HepG2 (cell line): ENCODE data around the gene BBLN. TPM values are rescaled to one million over a fixed set of nuclear protein-coding genes. Genes with fewer than 3 reads are reported as not detected.

Experiments used
- ATAD3A ChIP-seq: sonication (generic); formaldehyde crosslinking; IDR thresholded peaks from 2 replicates; pipeline ENCODE4 v1.4.0; 2020; ENCODE audit warnings: missing genetic modification reagents
- ATM ChIP-seq: fragments of 450-650 bp; IDR thresholded peaks from 2 replicates; pipeline ENCODE4 v1.7.1; 2017; ENCODE audit warnings: mild to moderate bottlenecking, borderline replicate concordance
- ATRX ChIP-seq: sonication (generic); formaldehyde crosslinking; IDR thresholded peaks from 2 replicates; pipeline ENCODE4 v1.4.0; 2020; ENCODE audit warnings: missing genetic modification reagents, borderline replicate concordance
- CBX1 ChIP-seq: IDR thresholded peaks from one replicate; pipeline ENCODE4 v1.6.1; 2016; ENCODE audit warnings: antibody characterized with exemption, low read depth
- KLF13 ChIP-seq: sonication (generic); formaldehyde crosslinking; IDR thresholded peaks from 2 replicates; pipeline ENCODE4 v1.4.0; 2020; ENCODE audit warnings: mild to moderate bottlenecking, missing genetic modification reagents
- NONO ChIP-seq, 2 experiments: fragments of 450-650 bp in 1 of 2; sonication (generic) in 1 of 2; formaldehyde crosslinking in 1 of 2; IDR thresholded peaks in 1 of 2; conservative IDR thresholded peaks in 1 of 2; 2 replicates each; pipeline versions ENCODE4 v1.6.1 to v1.8.0; 2017 to 2022; ENCODE audit warnings: mild to moderate bottlenecking in 1 of 2, missing genetic modification reagents in 1 of 2, moderate library complexity in 1 of 2
- PITX1 ChIP-seq: sonication (generic); formaldehyde crosslinking; IDR thresholded peaks from 2 replicates; pipeline ENCODE4 v1.5.1; 2020; ENCODE audit warnings: mild to moderate bottlenecking, missing genetic modification reagents
- RXRA ChIP-seq: sonication (generic); formaldehyde crosslinking; IDR thresholded peaks from 2 replicates; pipeline ENCODE4 v1.5.1; 2020; ENCODE audit warnings: missing genetic modification reagents
- TOPORS ChIP-seq: sonication (generic); formaldehyde crosslinking; IDR thresholded peaks from 2 replicates; pipeline ENCODE4 v1.8.0; 2023; ENCODE audit warnings: mild to moderate bottlenecking, missing genetic modification reagents
- ZFP62 ChIP-seq: sonication (generic); formaldehyde crosslinking; IDR thresholded peaks from 2 replicates; pipeline ENCODE4 v1.4.0; 2020; ENCODE audit warnings: missing genetic modification reagents
- ZFP90 ChIP-seq: sonication (generic); formaldehyde crosslinking; IDR thresholded peaks from 2 replicates; pipeline ENCODE4 v1.8.0; 2022; ENCODE audit warnings: missing genetic modification reagents, mild to moderate bottlenecking, inconsistent platforms, borderline replicate concordance
- ZNF232 ChIP-seq: sonication (generic); formaldehyde crosslinking; IDR thresholded peaks from 2 replicates; pipeline ENCODE4 v1.4.0; 2020; ENCODE audit warnings: missing genetic modification reagents, borderline replicate concordance
- ZNF460 ChIP-seq: sonication (generic); formaldehyde crosslinking; IDR thresholded peaks from 2 replicates; pipeline ENCODE4 v1.5.1; 2020; ENCODE audit warnings: missing genetic modification reagents, mild to moderate bottlenecking, borderline replicate concordance
- ZSCAN12 ChIP-seq: sonication (generic); formaldehyde crosslinking; IDR thresholded peaks from 2 replicates; pipeline ENCODE4 v1.9.0; 2021; ENCODE audit warnings: mild to moderate bottlenecking, missing genetic modification reagents
- ZSCAN25 ChIP-seq: sonication (generic); formaldehyde crosslinking; IDR thresholded peaks from 2 replicates; pipeline ENCODE4 v1.8.0; 2022; ENCODE audit warnings: mild to moderate bottlenecking, missing genetic modification reagents
- polyA plus RNA-seq, 8 experiments: library from polyadenylated mRNA; depleted of rRNA in 3 of 8; stranded (reverse) in 7 of 8; unstranded in 1 of 8; fragments of >200 nt; fragmentation: Illumina TruSeq in 4 of 8; extraction: Trizol in 4 of 8; gene quantifications; 2 replicates each; pipeline versions ENCODE4 v1.2.1 to v1.2.3, GENCODE V29; 2011 to 2016; ENCODE audit warnings: low read depth in 4 of 8, missing spikeins in 1 of 8, mixed read lengths in 1 of 8; ENCODE audit not compliant: insufficient read depth in 1 of 8
- total RNA-seq, 5 experiments: library from RNA; depleted of rRNA; stranded (reverse); fragments of >200 nt; fragmentation: Illumina TruSeq; extraction: Trizol; gene quantifications; 2 replicates each; pipeline ENCODE4 v1.2.3, GENCODE V29; 2016; ENCODE audit warnings: low read depth in 1 of 5
- TF ChIP-seq, protein P1 (sequence below): sonication (generic); formaldehyde crosslinking; IDR thresholded peaks from 2 replicates; pipeline ENCODE4 v1.9.0; 2021; ENCODE audit warnings: mild to moderate bottlenecking, missing genetic modification reagents
- TF ChIP-seq, protein P2 (sequence below): sonication (generic); formaldehyde crosslinking; IDR thresholded peaks from 2 replicates; pipeline ENCODE4 v1.4.0; 2020; ENCODE audit warnings: mild to moderate bottlenecking, missing genetic modification reagents

Gene BBLN
- total and polyA plus RNA-seq, 2 of the 13 experiments (the other 11 are each of a cell fraction or from before 2014, with no cell fraction given), result 27.6 to 33.1 TPM

DNA sequence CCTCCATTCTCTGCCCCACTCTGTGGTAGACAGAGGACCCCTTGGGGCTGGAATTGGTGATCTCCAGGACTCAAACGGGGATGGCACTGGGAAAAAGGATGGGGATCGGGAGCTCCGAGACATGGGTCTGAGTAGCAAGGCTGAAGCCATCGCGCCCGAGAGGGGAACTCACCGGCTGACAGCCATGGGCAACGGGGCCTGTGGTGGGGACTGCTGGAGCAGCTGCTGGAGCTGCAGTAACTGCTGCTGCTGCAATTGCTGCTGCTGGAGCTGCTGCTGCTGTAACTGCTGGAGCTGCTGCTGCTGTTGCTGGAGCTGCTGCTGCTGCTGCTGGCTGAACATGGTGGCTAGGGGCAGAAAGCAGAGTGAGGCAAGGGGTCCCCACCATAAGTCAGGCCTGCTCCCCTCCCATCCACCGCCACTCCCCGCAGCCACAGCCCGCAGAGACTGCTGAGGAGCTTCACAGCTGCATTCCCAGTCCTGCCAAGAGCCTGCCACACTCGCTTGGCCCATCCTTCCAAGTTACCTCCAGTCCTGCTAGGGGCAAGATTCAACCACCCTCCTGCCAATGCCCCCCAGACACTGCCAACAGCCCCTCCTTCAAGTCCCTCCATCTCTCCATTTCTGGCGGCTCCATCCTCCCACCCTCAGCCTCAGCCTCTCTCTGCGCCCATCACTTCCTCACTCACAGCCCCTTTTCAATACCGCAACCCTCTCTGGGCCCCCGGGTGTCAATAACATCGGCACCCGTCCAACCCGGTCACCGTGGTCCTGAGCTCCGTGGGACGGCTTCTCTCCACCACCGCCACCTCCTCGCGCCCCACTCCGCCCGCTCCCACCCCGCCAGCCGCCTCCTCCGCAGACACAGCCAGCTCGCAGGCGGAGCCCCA, 30.7 kb downstream of the BBLN start (continued):
- TF ChIP-seq, protein P1, sequence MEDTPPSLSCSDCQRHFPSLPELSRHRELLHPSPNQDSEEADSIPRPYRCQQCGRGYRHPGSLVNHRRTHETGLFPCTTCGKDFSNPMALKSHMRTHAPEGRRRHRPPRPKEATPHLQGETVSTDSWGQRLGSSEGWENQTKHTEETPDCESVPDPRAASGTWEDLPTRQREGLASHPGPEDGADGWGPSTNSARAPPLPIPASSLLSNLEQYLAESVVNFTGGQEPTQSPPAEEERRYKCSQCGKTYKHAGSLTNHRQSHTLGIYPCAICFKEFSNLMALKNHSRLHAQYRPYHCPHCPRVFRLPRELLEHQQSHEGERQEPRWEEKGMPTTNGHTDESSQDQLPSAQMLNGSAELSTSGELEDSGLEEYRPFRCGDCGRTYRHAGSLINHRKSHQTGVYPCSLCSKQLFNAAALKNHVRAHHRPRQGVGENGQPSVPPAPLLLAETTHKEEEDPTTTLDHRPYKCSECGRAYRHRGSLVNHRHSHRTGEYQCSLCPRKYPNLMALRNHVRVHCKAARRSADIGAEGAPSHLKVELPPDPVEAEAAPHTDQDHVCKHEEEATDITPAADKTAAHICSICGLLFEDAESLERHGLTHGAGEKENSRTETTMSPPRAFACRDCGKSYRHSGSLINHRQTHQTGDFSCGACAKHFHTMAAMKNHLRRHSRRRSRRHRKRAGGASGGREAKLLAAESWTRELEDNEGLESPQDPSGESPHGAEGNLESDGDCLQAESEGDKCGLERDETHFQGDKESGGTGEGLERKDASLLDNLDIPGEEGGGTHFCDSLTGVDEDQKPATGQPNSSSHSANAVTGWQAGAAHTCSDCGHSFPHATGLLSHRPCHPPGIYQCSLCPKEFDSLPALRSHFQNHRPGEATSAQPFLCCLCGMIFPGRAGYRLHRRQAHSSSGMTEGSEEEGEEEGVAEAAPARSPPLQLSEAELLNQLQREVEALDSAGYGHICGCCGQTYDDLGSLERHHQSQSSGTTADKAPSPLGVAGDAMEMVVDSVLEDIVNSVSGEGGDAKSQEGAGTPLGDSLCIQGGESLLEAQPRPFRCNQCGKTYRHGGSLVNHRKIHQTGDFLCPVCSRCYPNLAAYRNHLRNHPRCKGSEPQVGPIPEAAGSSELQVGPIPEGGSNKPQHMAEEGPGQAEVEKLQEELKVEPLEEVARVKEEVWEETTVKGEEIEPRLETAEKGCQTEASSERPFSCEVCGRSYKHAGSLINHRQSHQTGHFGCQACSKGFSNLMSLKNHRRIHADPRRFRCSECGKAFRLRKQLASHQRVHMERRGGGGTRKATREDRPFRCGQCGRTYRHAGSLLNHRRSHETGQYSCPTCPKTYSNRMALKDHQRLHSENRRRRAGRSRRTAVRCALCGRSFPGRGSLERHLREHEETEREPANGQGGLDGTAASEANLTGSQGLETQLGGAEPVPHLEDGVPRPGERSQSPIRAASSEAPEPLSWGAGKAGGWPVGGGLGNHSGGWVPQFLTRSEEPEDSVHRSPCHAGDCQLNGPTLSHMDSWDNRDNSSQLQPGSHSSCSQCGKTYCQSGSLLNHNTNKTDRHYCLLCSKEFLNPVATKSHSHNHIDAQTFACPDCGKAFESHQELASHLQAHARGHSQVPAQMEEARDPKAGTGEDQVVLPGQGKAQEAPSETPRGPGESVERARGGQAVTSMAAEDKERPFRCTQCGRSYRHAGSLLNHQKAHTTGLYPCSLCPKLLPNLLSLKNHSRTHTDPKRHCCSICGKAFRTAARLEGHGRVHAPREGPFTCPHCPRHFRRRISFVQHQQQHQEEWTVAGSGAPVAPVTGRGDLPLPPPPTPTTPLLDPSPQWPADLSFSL (CRISPR knock-in tag), result no peak
- TF ChIP-seq ATAD3A (CRISPR knock-in tag) (no peak), PITX1 (CRISPR knock-in tag) (no peak), ATRX (CRISPR knock-in tag) (no peak), ZFP90 (0 out of 2 replicates have a peak, but pooled peaks have one; percentile 26), ATM (no peak), NONO (IDR thresholded peaks at IDR 0.05) (no peak), NONO (CRISPR knock-in tag; conservative IDR thresholded peaks at IDR 0.05) (0 out of 2 replicates have a peak, but pooled peaks have one; percentile 10), ZSCAN25 (CRISPR knock-in tag) (0 out of 2 replicates have a peak, but pooled peaks have one; percentile 10), TOPORS (CRISPR knock-in tag) (no peak), KLF13 (no peak), ZSCAN12 (CRISPR knock-in tag) (no peak), ZNF232 (CRISPR knock-in tag) (no peak), CBX1 (no peak), ZFP62 (CRISPR knock-in tag) (no peak), RXRA (CRISPR knock-in tag) (0 out of 2 replicates have a peak, but pooled peaks have one; percentile 19), ZNF460 (CRISPR knock-in tag) (no peak)
- TF ChIP-seq, protein P2, sequence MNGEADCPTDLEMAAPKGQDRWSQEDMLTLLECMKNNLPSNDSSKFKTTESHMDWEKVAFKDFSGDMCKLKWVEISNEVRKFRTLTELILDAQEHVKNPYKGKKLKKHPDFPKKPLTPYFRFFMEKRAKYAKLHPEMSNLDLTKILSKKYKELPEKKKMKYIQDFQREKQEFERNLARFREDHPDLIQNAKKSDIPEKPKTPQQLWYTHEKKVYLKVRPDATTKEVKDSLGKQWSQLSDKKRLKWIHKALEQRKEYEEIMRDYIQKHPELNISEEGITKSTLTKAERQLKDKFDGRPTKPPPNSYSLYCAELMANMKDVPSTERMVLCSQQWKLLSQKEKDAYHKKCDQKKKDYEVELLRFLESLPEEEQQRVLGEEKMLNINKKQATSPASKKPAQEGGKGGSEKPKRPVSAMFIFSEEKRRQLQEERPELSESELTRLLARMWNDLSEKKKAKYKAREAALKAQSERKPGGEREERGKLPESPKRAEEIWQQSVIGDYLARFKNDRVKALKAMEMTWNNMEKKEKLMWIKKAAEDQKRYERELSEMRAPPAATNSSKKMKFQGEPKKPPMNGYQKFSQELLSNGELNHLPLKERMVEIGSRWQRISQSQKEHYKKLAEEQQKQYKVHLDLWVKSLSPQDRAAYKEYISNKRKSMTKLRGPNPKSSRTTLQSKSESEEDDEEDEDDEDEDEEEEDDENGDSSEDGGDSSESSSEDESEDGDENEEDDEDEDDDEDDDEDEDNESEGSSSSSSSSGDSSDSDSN (CRISPR knock-in tag), result no peak
